AG09319 (cell line): ENCODE results near the gene PHF14.

Source experiments
- DNase-seq: peaks from one replicate; pipeline ENCODE4 v3.0.0-alpha.2; 2010; ENCODE audit warnings: low read depth; ENCODE audit errors: extremely low read depth
- CTCF ChIP-seq: IDR thresholded peaks from 2 replicates; pipeline ENCODE4 v1.5.1; 2011; ENCODE audit warnings: low read depth, mild to moderate bottlenecking, inconsistent platforms, low read length, moderate library complexity

PHF14 gene

GRCh38 chr7:11082552-11083213 lies 109.0 kb downstream of the PHF14 start:
- no peak for DNase-seq
- TF ChIP-seq CTCF, result no peak

GRCh38 chr7:11083214-11083568 lies 109.5 kb downstream of the PHF14 start:
- TF ChIP-seq CTCF, result no peak
- DNase-seq, result no peak

GRCh38 chr7:11104578-11104977 lies 130.9 kb downstream of the PHF14 start:
- TF ChIP-seq CTCF, result no peak

GRCh38 chr7:11109659-11110058 lies 136.0 kb downstream of the PHF14 start:
- no peak for DNase-seq
- TF ChIP-seq CTCF, result no peak

More at GRCh38 chr7:11104578-11104977, 130.9 kb downstream of the PHF14 start:
- DNase-seq, result no peak

GRCh38 chr7:11120068-11120664 lies 146.5 kb downstream of the PHF14 start:
- TF ChIP-seq CTCF, result no peak
- no peak for DNase-seq

GRCh38 chr7:11120675-11121220 lies 147.1 kb downstream of the PHF14 start:
- DNase-seq, result no peak
- TF ChIP-seq CTCF, result no peak

- no peak for TF ChIP-seq CTCF
- DNase-seq, result no peak
These were observed 151.3 kb downstream of the PHF14 start for GRCh38 chr7:11124856-11125559.
